Tongue (tissue), 2 donors: ENCODE results near the gene ABL2. TPM values are rescaled to one million over a fixed set of nuclear protein-coding genes. Genes with fewer than 3 reads are reported as not detected.

ENCODE experiments used
- DNase-seq: peaks from one replicate; pipeline ENCODE4 v3.0.0-alpha.2; 2015
- total RNA-seq: library from RNA; depleted of rRNA; stranded (reverse); fragments of >200 nt; gene quantifications from one replicate; pipeline ENCODE4 v1.2.3, GENCODE V29; 2014

ABL2 gene
- total RNA-seq, 1 donor from 2014 or later = 21.2 TPM

DNA sequence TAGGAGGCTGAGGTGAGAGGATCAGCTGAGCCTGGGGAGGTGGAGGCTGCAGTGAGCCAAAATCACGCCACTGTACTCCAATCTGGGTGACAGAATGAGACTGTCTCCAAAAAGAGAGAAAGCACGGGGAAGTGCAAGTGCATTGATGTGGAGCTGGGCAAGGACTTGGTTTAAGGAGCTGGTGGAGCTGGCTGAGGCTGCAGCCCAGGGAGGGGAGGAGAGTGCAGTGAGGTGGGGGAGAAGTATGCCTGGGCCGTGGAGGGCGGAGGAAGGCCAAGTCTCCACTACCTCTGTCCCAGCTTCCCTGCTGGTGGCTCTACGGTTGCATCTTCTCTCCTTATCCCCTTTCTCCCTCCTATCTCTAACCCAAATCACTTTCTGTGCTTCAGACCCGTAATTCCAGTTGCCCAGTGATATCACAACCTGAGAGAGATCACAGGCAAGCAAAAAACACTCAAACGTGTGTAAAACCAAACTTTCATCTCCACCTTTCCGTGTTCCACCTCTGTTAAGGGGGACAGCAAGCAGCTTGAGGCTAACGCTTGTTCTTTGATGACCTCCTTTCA, 136.5 kb downstream of the ABL2 start:
- no peak for DNase-seq

DNA sequence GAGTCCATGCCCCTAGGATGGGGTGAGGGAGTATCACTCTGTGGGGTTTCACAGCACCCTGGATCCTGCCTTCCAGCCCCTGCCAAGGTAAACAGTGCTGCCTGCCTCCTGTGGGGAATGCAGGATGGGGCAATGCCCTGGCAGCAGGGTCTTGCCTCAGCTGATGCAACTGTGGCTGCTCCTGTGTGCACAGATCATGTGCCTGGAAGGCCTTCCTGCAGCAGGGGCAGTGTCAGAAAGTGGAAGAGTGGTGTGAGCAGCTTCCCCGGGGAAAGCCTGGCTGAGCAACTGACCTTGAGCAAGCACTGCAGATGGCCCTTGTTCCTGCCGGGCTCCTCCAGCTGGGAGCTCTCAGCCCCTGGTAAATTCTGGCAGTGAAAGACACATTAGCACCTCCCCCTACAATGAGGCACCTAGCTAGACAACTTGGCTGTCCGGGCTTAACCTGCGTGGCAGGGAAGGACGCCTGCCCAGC, 137.7 kb downstream of the ABL2 start:
- no peak for DNase-seq

DNA sequence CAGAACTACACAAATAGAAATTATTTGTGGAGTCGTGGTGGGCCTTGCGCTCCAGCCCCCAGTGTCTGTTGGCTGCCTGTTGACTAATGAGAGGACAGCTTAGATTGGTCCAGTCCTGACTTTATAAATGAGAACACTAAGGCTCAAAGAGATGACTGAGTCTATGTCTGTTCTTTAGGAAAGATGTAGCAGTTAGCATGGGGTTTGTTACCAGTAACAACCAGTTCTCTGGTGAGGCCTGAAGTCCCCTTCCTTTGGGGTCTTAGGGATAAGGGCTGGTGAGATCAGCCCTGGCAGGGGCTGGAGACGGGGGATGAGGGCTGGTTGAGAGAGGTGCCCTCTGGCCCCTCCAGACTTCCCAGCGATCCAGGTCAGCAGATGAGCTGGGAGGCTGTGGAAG, 138.6 kb downstream of the ABL2 start:
- DNase-seq = no peak

DNA sequence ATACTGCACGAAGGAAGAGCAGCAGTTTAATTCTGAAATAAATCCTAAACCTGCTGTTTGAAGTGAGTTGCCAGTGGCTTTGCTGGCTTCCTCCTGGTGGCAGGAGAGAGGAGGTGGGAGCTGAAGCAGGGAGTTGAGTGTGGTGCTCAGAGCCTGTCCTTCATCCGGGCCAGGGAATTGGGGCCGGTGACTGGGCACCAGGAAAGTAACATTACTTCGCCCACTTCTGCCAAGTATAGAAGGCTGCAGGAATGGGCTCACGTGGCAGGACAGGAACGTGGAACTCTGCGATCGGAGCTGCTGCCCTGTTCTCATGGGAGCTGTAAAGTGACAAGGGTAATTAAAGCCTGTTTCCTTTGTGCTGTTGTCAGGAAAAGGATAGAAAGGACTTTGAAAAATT, 139.0 kb downstream of the ABL2 start:
- no peak for DNase-seq

DNA sequence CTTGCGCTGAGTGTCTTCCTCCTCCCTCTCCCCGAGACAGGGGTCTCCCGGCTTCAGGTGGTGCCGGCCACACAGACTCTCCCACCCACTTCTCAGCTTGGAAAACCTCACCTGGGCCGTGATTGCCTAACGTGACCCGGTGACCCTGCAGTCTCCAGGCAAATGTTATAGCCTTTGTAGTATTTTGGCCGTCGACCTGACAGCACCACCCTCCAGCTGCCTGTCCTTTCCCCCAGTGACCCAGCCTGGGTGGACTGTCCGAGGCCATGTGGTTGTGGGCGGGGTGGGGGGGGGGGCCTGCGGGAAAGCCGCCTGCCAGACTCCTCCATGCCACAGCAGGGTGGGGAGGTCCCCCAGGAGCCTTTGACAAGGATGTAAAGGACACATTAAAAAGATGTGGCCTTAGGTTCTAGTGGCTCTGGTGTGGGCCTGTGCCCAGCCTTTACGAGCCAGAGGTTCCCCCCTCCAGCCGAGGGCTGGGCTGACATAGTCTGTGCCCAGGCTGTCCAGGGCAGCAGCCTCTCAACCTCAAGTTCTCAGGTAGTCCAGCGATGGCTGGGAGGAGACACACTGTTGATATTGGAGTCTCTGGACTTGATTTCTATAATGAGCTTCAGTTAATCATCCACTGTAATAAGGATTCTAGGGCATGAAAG, 139.5 kb downstream of the ABL2 start:
- DNase-seq = no peak

DNA sequence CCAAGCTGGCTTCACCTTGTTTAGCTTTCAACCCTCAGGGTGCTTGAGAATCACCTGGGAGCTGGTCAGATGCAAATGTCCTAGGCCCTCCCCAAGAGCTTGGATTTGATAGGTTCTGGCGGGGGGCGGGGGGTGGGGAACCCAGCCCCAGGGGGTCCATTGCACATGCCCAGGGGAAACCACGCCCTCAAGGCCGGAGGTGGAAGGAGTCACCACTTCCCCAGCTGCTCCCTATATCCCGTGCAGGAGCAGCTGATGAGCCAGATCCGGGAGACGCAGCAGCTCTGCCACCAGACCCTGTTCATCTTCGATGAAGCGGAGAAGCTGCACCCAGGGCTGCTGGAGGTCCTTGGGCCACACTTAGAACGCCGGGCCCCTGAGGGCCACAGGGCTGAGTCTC, 141.8 kb downstream of the ABL2 start:
- DNase-seq = no peak

DNA sequence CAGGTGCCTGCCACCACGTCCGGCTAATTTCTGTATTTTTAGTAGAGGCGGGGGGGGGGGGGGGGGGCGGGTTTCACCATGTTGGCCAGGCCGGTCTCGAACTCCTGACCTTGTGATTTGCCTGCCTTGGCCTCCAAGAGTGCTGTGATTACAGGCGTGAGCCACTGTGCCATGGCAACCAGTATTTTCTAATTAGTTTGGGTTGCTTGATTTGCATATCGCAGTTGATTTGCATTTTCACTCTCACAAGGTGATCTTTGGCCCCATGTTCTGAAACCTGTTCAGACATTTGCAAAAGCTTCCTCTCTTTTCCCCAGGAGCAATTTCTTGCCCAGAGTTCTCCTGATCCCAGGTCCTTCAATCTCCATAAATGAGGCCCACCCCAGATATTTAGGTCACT, 145.9 kb downstream of the ABL2 start:
- no peak for DNase-seq

DNA sequence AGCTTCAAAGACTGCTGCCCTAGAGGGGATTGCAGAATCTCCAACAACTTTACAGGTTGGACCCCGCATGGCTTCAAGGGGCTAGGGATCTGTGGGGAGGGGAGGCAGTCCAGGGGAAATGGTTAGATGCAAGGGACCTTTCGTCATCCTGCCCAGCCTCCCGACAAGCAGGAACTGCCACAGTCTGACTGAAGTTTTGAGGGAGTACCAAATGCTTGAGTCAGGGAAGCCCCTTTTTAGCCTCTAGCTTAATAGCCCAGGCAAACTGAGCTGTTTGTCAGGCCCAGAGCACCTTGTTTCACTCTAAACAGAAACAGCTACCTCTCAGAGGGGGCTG, 146.5 kb downstream of the ABL2 start:
- no peak for DNase-seq

DNA sequence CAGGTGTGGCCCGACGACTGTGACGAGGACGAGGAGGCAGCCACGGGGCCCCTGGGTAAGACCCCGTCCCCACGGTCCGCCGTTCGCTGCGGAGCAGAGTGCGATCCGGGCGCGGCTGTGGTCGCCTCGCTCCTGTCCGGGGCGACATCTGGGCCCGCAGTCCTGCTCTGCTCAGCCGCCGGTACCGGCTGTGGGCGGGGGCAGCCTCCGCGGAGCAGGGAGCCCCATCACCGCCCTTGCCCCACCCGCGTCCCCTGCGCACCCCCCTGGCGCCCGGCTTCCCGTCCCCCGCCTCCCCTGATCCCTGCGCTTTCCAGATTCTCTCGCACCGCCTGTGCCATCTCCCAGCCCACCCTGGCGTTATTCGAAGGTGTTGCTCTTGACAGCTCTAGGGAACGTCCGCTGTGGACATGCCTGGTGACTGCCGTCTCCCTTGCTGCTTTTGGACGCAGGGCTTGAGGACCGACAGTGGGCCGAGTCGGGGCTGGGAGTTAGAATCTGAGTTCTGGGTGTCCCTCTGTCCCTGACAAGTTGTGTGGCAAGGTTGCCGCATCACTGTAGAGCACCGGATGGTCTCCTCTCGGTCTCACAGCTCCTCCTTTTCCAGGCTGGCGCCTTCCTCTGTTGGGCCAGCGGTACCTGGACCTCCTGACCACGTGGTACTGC, 147.0 kb downstream of the ABL2 start:
- DNase-seq = peak; percentile 38

DNA sequence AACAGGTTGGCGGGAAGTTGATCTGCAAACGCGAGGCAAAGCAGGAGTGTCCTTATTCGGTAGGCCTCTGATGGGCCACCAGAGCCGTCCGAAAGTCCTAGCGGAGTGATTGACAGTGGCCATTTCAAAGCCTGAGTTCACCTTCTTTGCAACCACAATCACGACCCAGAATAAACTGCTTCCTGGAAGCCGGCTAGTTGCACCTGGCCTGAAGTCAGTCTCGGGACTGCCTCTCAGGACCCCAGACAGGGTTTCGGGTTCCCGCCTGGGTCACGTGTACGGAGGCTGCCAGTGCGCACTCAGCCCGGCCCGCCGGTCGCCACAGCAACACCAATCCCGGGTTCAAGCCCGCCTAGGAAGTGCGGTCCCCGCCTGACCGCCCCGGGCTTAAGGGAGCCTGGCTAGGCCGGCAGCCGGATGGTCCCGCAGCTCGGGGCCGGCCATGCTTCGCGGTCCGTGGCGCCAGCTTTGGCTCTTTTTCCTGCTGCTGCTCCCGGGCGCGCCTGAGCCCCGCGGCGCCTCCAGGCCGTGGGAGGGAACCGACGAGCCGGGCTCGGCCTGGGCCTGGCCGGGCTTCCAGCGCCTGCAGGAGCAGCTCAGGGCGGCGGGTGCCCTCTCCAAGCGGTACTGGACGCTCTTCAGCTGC, 147.7 kb downstream of the ABL2 start, which contains the start of gene TOR3A:
TSS of gene TOR3A (plus strand) at position 384 of the 646 bp plus-strand sequence. CDS start at position 443, 59 bp downstream.
- DNase-seq = peak; percentile 95

DNA sequence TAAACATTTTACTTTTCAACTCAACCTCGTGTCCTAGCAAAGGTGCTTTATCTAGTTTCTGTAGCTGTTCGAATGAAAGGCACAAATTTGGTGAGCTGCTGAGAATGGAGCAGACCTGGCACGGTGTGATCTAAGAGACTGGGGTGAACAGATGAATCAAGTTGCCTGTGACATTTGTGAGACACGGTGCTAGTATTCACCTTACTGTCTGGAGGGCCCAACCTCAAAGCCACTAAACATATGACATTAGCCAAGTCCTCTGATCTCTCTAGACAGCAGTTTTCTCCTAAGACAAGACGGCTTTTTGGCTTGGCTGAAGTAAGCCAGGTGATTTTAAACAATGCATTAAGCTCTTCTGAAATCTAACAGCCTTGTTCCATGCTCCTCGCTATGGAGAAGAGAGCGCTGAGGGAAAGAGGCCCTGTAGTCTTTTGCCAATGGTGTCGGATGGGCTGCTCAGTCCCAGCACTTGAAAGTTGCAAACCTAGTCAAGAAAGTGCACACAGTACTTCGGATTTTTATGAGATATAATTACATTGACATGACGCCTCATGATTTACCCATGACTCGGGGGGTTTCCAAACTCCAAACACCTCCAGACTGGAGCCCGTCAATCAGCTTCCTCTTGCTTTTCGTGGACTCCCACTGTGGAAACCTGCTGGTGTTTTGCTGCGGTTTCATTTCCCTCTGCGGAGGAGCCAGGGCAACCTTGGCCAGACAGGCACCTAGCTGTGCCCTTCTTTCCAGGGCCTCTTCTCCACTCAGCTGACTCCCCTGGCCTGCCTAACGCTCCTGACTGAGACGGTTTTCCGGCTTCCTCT, 148.4 kb downstream of the ABL2 start:
- peak; percentile 13 for DNase-seq

DNA sequence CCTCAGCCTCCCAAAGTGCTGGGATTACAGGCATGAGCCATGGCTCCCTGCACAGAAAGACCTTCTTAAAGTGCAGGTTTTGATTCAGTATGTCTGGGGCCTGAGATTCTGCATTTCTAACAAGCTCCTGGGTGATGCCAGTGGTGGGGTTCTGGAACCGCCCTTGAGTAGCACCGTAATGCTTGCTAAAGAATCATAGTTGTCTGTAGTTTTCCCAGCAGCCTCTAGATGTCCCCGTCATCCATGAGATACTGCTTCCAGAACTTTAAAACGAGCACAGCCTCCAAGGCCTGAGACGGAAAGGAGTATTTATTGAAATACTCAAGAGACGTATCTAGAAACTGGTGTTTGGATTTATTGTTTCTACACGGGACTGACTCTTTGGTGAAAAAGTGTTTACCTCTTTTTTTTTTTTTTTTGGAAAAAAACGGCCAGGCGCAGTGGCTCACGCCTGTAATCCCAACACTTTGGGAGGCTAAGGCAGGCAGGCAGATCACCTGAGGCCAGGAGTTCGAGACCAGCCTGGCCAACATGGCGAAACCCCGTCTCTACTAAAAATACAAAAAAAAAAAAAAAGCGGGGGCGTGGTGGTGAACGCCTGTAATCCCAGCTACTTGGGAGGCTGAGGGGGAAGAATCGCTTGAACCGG, 150.2 kb downstream of the ABL2 start:
- peak; percentile 89 for DNase-seq

DNA sequence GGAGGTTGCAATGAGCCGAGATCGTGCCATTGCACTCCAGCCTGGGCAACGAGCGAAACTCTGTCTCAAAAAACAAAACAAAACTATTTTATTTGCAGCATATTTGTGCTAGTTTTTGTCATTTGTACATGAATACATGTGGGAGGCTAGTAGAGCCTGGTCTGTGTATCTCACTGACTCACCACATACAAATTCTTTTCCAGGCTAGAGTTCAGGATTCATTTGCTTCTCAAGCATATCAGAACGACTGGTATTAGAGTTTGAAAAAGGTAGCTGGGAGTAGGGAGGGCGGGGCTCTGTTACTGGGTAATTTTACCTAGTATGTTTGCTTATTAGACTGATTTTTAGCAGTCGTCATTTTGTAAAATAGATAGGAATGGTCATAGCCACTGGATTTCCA, 152.1 kb downstream of the ABL2 start:
- DNase-seq = no peak

DNA sequence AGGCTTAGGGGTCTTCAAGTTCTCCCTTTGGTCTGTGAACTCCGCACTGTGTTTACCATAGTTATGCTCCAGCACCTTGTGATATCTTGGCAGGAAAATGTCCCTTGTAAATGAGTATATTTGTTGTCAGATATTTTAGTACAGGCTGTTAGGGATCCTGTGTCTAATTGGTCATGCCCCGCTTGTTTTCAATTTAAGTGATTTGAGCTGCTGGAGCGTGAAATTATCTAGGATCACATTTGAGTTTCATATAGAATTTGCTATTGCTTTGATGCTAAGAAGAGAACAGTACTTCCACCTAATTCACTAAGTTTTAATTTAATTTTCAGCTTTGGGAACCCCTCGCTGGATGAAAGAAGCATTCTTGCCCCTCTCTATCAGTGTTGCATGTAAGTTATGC, 163.0 kb downstream of the ABL2 start:
- no peak for DNase-seq

DNA sequence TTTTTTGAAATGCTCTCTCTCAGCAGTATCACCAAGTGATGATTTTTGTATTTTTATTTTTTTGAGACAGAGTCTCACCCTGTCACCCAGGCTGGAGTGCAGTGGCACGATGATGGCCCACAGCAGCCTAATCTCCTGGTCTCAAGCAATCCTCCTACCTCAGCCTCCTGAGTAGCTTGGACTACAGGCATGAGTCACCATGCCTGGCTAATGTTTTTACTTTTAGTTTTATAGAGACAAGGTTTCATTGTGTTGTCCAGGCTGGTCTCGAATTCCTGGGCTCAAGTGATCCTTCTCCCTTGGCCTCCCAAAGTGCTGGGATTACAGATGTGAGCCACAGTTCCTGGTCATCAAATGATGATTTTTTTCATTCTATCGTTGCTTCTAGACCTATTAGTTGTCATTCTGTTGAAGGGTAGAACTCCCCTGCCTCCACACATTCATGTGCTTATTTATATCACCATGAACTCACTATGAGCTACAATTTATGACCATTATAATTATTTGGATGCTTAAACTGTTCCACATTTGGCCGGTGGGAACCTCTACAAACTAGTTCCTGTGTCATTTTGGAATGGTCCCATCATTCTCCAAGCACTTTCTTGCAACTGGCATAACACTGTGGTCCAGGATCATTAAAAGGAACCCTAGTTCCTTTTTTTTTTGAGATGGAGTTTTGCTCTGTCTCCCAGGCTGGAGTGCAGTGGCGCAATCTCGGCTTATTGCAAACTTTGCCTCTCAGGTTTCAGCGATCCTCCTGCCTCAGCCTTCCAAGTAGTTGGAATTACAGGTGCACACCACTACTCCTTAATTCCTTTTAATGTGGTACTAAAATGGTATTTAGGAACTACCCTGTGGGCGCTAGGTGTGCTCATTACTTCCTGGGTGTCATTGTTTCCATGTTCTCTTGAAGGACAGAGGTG, 167.9 kb downstream of the ABL2 start:
- no peak for DNase-seq

DNA sequence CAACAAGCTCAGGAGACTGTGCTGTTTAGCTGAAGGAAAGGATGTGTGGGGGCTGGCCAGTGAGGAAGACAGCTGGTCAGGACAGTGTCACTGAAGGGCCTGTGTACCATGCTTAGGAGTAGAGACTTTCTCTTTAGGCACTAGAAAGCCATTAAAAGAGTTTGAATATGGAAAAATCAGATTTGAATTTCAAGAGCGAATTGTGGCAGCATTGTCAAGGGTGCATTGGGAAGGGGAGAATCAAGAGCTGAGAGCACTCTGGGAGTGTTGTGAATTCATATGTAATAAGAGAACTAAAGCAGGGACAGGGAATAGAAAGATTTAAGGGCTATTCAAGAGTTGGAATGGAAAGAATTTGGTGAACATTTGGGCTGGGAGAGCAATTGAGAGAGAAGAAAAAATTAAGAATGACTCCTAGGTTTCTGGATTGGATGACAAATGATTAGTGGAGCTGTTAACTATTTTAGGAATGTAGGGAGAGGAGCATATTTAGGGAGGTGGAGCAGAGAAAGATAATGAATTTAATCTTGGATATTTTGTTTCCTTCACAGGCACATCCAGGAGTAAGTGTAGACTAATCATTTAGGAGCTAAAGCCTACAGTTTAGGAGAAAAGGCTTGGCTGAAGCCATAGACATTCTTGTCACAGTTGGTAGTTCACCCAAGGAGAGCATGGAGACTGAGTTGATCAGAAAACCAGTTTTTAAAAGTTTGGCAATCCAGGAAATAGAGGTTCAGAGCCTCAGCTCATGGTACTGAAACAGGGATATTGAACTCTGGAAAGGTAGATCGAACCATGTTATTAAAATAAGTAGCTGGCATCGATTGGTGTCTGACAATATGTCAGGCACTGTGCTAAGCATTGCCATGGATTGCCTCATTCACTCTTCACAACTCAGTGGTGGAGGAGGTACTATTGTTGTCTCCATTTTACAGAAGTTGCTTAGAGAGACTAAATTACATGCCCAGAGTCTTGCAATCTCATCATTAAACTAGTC, 170.7 kb downstream of the ABL2 start:
- DNase-seq = no peak

DNA sequence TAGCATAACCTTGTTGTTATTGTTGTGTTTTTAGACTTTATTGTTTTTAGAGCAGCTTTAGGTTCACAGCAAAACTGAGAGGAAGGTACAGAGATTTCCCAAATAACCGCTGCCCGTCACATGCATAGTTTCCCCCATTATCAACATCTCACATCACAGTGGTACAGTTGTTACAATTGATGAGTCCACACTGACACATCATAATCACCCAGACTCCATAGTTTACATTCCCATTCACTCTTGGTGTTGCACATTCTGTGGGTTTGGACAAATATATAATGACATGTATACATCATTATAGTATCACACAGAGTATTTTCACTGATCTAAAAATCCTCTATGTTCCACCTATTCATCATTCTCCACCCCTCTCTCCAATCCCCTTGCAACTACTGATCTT, 173.5 kb downstream of the ABL2 start:
- no peak for DNase-seq

DNA sequence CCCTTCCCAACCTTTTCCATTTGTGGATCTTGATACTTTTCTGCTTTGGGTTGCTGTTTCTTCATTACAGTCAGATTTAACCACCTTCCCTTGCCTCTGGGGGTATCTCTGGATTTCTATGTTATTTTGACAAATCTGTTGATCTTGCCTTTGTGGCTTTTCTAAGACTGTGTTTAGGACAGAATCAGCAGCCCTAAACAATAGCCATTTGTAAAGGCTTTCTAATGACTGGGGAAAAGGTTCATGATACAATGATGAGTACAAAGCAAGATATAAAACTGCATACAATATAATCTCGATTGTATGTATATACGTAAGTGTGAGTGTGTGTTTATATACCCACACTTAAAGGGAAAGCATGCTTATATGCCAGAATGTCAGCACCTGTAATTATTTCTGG, 176.0 kb downstream of the ABL2 start:
- DNase-seq = no peak

DNA sequence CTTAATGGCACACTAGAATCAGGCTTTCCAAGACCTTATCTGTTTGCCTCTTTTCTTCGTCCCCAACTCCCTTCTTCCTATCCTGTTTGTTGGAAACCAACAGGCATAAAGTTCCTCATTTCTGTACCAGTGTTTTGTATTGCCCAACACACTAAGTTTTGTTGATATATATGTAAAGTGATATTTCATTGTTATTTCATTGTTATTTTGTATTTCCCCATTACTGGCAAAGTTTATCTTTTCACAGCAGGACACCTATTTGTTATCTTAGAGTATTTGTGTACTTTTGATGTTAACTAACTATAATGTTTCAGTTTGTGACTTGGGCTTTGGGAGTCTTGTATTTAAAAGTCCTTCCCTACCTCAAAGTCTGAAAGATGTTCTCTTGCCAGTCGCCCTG, 176.7 kb downstream of the ABL2 start:
- DNase-seq = no peak
